Fibroblast of skin of left biceps (primary cell): ENCODE measurements around the gene HLX.

Experiments
- DNase-seq, 2 experiments: peaks; one replicate each; pipeline ENCODE4 v3.0.0-alpha.2; 2013; ENCODE audit warnings: low read depth in 2 of 2

HLX gene

GRCh38 chr1:220882061-220882891 lies 3.0 kb downstream of the HLX start:
- no peak for DNase-seq

GRCh38 chr1:220884109-220884980 lies 5.1 kb downstream of the HLX start:
- DNase-seq, result no peak

- DNase-seq, result no peak
Measured at GRCh38 chr1:220884981-220885918, 6.0 kb downstream of the HLX start.

- no peak for DNase-seq
Measured at GRCh38 chr1:220885971-220886370, 6.7 kb downstream of the HLX start.

- no peak for DNase-seq
Measured at GRCh38 chr1:220886470-220887201, 7.4 kb downstream of the HLX start.

- DNase-seq, result no peak
Measured at GRCh38 chr1:220887202-220887519, 7.9 kb downstream of the HLX start.

GRCh38 chr1:220887520-220888416 lies 8.5 kb downstream of the HLX start:
- DNase-seq, result no peak

- no peak for DNase-seq
Measured at GRCh38 chr1:220888417-220888986, 9.3 kb downstream of the HLX start.

- DNase-seq, result no peak
Measured at GRCh38 chr1:220889333-220889732, 10.1 kb downstream of the HLX start.

- no peak for DNase-seq
Measured at GRCh38 chr1:220889848-220890287, 10.6 kb downstream of the HLX start.

GRCh38 chr1:220890602-220891001 lies 11.4 kb downstream of the HLX start:
- no peak for DNase-seq

GRCh38 chr1:220891224-220892085 lies 12.2 kb downstream of the HLX start:
- no peak for DNase-seq

GRCh38 chr1:220892086-220892376 lies 12.8 kb downstream of the HLX start:
- DNase-seq, result no peak

GRCh38 chr1:220892997-220893700 lies 13.9 kb downstream of the HLX start:
- no peak for DNase-seq

GRCh38 chr1:220893701-220894024 lies 14.4 kb downstream of the HLX start:
- no peak for DNase-seq

GRCh38 chr1:220894025-220894923 lies 15.0 kb downstream of the HLX start:
- no peak for DNase-seq

- no peak for DNase-seq
Measured at GRCh38 chr1:220894924-220895256, 15.6 kb downstream of the HLX start.
